Activated CD4-positive, alpha-beta T cell treated with anti-CD3 and anti-CD28 coated beads for 36 hours (primary cell): ENCODE results near the gene SPIC. TPM values are rescaled to one million over a fixed set of nuclear protein-coding genes. Genes with fewer than 3 reads are reported as not detected.
"Not testable (repeated sequence)": the region's sequence is repeated elsewhere in the genome, so short reads cannot be mapped to it uniquely, and the experiment has no call there.

Experiments used
- ATAC-seq: fragments of 200-7000 bp; cut with Tn5 transposase; one replicate; pipeline ENCODE4 v1.10.0; 2021; ENCODE audit warnings: mild to moderate bottlenecking, moderate library complexity
- CTCF ChIA-PET: fragments of 350-600 bp; sonication (Branson Sonifier 250); formaldehyde crosslinking; loops from one replicate; lab custom pipeline; 2021; ENCODE audit warnings: antibody characterized with exemption; lab: Charles Lee
- POLR2A ChIA-PET: fragments of 350-600 bp; sonication (Branson Sonifier 250); formaldehyde crosslinking; loops from one replicate; lab custom pipeline; 2021; ENCODE audit warnings: antibody characterized with exemption, inconsistent platforms; lab: Charles Lee
- DNase-seq: peaks from one replicate; pipeline ENCODE4 v3.0.0-alpha.2; 2020
- H3K27ac Mint-ChIP-seq: one replicate; pipeline ENCODE4 v1.8.0; 2021; ENCODE audit warnings: mixed read lengths
- H3K27me3 Mint-ChIP-seq: one replicate; pipeline ENCODE4 v1.8.0; 2021; ENCODE audit warnings: mixed read lengths
- H3K36me3 Mint-ChIP-seq: one replicate; pipeline ENCODE4 v1.8.0; 2021; ENCODE audit warnings: low read depth, mixed read lengths
- H3K4me1 Mint-ChIP-seq: one replicate; pipeline ENCODE4 v1.8.0; 2021; ENCODE audit warnings: mixed read lengths
- H3K4me3 Mint-ChIP-seq: one replicate; pipeline ENCODE4 v1.8.0; 2021; ENCODE audit warnings: mild to moderate bottlenecking, moderate library complexity, mixed read lengths
- H3K9me3 Mint-ChIP-seq: one replicate; pipeline ENCODE4 v1.8.0; 2021; ENCODE audit warnings: low read depth, mixed read lengths
- intact Hi-C, 2 experiments: fragments of 100-400 bp; cut with DNase I in 1 of 2; cut with micrococcal nuclease in 1 of 2; formaldehyde crosslinking; loops; one replicate each; pipeline versions ENCODE4 v1.14.2 to v1.15.1; 2022 to 2024; cut with DNase I, micrococcal nuclease
- total RNA-seq, 2 experiments: library from RNA; stranded (reverse); gene quantifications; one replicate each; pipeline ENCODE4 v1.2.3, GENCODE V29; 2021

Gene SPIC
- total RNA-seq, result not detected

- no peaks in the 10 kb centered on the region for H3K4me1 Mint-ChIP-seq
- H3K9me3 Mint-ChIP-seq, result no peaks in the 10 kb centered on the region
- no peaks in the 10 kb centered on the region for H3K27me3 Mint-ChIP-seq
- ChIA-PET POLR2A (no interaction called here), CTCF (interaction anchor here (1.0 kb wide), 1 partner anchor 15 kb away, joined by 3 read pairs; no protein-coding TSS in a partner anchor)
- no peaks in the 10 kb centered on the region for H3K36me3 Mint-ChIP-seq
- H3K4me3 Mint-ChIP-seq, result no peak within 1 kb of the TSS
- ATAC-seq (no peak), DNase-seq (no peak)
- intact Hi-C loops, result no loop called here
- H3K27ac Mint-ChIP-seq, result no peak within 1 kb of the TSS
Observed at GRCh38 chr12:101474711-101475386, at the start of gene SPIC. SPIC (plus strand) TSS chr12:101475336; CDS start chr12:101476905, 1,569 bp downstream.

GRCh38 chr12:101430456-101430855, 44.7 kb upstream of the SPIC start:
- H3K4me3 Mint-ChIP-seq, result no peak overlapping the region
- no peaks in the 10 kb centered on the region for H3K36me3 Mint-ChIP-seq
- H3K9me3 Mint-ChIP-seq, result no peaks in the 10 kb centered on the region
- no peak for ATAC-seq
- intact Hi-C loops, result no loop called here
- H3K27ac Mint-ChIP-seq, result no peak overlapping the region
- DNase-seq, result no peak
- CTCF ChIA-PET, result no interaction called here
- H3K27me3 Mint-ChIP-seq, result no peaks in the 10 kb centered on the region
- no peaks in the 10 kb centered on the region for H3K4me1 Mint-ChIP-seq
- POLR2A ChIA-PET, result no interaction called here

GRCh38 chr12:101436136-101436535, 39.0 kb upstream of the SPIC start:
- Mint-ChIP-seq H3K9me3 (no peaks in the 10 kb centered on the region), H3K4me3 (no peak overlapping the region), H3K27me3 (peaks cover 1% of the 10 kb centered on the region), H3K4me1 (no peaks in the 10 kb centered on the region), H3K27ac (no peak overlapping the region), H3K36me3 (no peaks in the 10 kb centered on the region)
- CTCF ChIA-PET, result no interaction called here
- intact Hi-C loops, result no loop called here
- DNase-seq (no peak), ATAC-seq (no peak)
- POLR2A ChIA-PET, result no interaction called here

- no peak for ATAC-seq
- Mint-ChIP-seq H3K27ac (no peak overlapping the region), H3K4me1 (no peaks in the 10 kb centered on the region), H3K4me3 (no peak overlapping the region), H3K27me3 (peaks cover 7% of the 10 kb centered on the region), H3K36me3 (no peaks in the 10 kb centered on the region), H3K9me3 (no peaks in the 10 kb centered on the region)
- ChIA-PET CTCF (no interaction called here), POLR2A (no interaction called here)
- intact Hi-C loops, result no loop called here
- no peak for DNase-seq
Observed at GRCh38 chr12:101439236-101439635, 35.9 kb upstream of the SPIC start.

GRCh38 chr12:101441461-101442224, 33.5 kb upstream of the SPIC start:
- intact Hi-C loops, result no loop called here
- H3K27me3 Mint-ChIP-seq, result peaks cover 7% of the 10 kb centered on the region
- ATAC-seq (no peak), DNase-seq (no peak)
- H3K27ac Mint-ChIP-seq, result no peak overlapping the region
- H3K4me3 Mint-ChIP-seq, result no peak overlapping the region
- no peaks in the 10 kb centered on the region for H3K4me1 Mint-ChIP-seq
- no peaks in the 10 kb centered on the region for H3K9me3 Mint-ChIP-seq
- no peaks in the 10 kb centered on the region for H3K36me3 Mint-ChIP-seq
- ChIA-PET POLR2A (no interaction called here), CTCF (interaction anchor here (0.5 to 1.2 kb wide), 3 partner anchors 19 to 389 kb away, joined by 3 read pairs; no protein-coding TSS in a partner anchor)

- peak; percentile 24 for DNase-seq
- CTCF ChIA-PET, result no interaction called here
- H3K4me1 Mint-ChIP-seq, result peaks cover 8% of the 10 kb centered on the region
- peaks cover 2% of the 10 kb centered on the region for H3K9me3 Mint-ChIP-seq
- peak overlapping the region; percentile 47 for H3K27ac Mint-ChIP-seq
- intact Hi-C loops, result no loop called here
- H3K36me3 Mint-ChIP-seq, result peaks cover 5% of the 10 kb centered on the region
- H3K27me3 Mint-ChIP-seq, result no peaks in the 10 kb centered on the region
- POLR2A ChIA-PET, result no interaction called here
- peak overlapping the region; percentile 9 for H3K4me3 Mint-ChIP-seq
- peak; percentile 71 for ATAC-seq
Observed at GRCh38 chr12:101455685-101456084, 19.5 kb upstream of the SPIC start.

- intact Hi-C loops, result no loop called here
- H3K36me3 Mint-ChIP-seq, result peaks cover 5% of the 10 kb centered on the region
Observed at GRCh38 chr12:101459642-101460346, 15.3 kb upstream of the SPIC start.

GRCh38 chr12:101468948-101469347, 6.2 kb upstream of the SPIC start:
- no peak for ATAC-seq
- POLR2A ChIA-PET, result no interaction called here
- no peaks in the 10 kb centered on the region for H3K36me3 Mint-ChIP-seq

More at GRCh38 chr12:101459642-101460346, 15.3 kb upstream of the SPIC start:
- H3K27me3 Mint-ChIP-seq, result no peaks in the 10 kb centered on the region
- no peak overlapping the region for H3K4me3 Mint-ChIP-seq
- ChIA-PET POLR2A (no interaction called here), CTCF (interaction anchor here (0.6 to 1.2 kb wide), 3 partner anchors 16 to 284 kb away, joined by 3 read pairs; partner anchors contain the start of gene SPIC)
- H3K27ac Mint-ChIP-seq, result no peak overlapping the region
- no peak for ATAC-seq
- peaks cover 8% of the 10 kb centered on the region for H3K4me1 Mint-ChIP-seq
- peaks cover 2% of the 10 kb centered on the region for H3K9me3 Mint-ChIP-seq
- DNase-seq, result no peak

GRCh38 chr12:101470939-101471338, 4.2 kb upstream of the SPIC start:
- H3K27ac Mint-ChIP-seq, result no peak overlapping the region
- ATAC-seq, result no peak

More at GRCh38 chr12:101468948-101469347, 6.2 kb upstream of the SPIC start:
- Mint-ChIP-seq H3K4me3 (no peak overlapping the region), H3K9me3 (no peaks in the 10 kb centered on the region), H3K27me3 (no peaks in the 10 kb centered on the region), H3K27ac (no peak overlapping the region), H3K4me1 (no peaks in the 10 kb centered on the region)
- DNase-seq, result no peak
- CTCF ChIA-PET, result no interaction called here
- intact Hi-C loops, result no loop called here

GRCh38 chr12:101471878-101472277, 3.3 kb upstream of the SPIC start:
- H3K27me3 Mint-ChIP-seq, H3K27ac Mint-ChIP-seq, intact Hi-C loops, H3K4me1 Mint-ChIP-seq, POLR2A ChIA-PET, DNase-seq, H3K36me3 Mint-ChIP-seq, ATAC-seq, H3K9me3 Mint-ChIP-seq, H3K4me3 Mint-ChIP-seq: not testable (repeated sequence)
- CTCF ChIA-PET, result interaction anchor here (0.8 kb wide), 1 partner anchor 284 kb away, joined by 5 read pairs; no protein-coding TSS in a partner anchor

More at GRCh38 chr12:101470939-101471338, 4.2 kb upstream of the SPIC start:
- Mint-ChIP-seq H3K4me3 (no peak overlapping the region), H3K27me3 (no peaks in the 10 kb centered on the region), H3K9me3 (no peaks in the 10 kb centered on the region), H3K36me3 (no peaks in the 10 kb centered on the region), H3K4me1 (no peaks in the 10 kb centered on the region)
- DNase-seq, result no peak
- ChIA-PET CTCF (interaction anchor here (0.8 kb wide), 1 partner anchor 285 kb away, joined by 5 read pairs; no protein-coding TSS in a partner anchor), POLR2A (no interaction called here)
- intact Hi-C loops, result no loop called here

- Mint-ChIP-seq H3K4me1 (no peaks in the 10 kb centered on the region), H3K27me3 (no peaks in the 10 kb centered on the region), H3K36me3 (no peaks in the 10 kb centered on the region), H3K27ac (no peak overlapping the region), H3K9me3 (no peaks in the 10 kb centered on the region), H3K4me3 (no peak overlapping the region)
- ChIA-PET POLR2A (no interaction called here), CTCF (no interaction called here)
- intact Hi-C loops, result no loop called here
- ATAC-seq (no peak), DNase-seq (no peak)
Observed at GRCh38 chr12:101474248-101474647, 888 bp upstream of the SPIC start.
